ENCODE results near the gene CMTM2.

The CMTM2 gene, protein sequence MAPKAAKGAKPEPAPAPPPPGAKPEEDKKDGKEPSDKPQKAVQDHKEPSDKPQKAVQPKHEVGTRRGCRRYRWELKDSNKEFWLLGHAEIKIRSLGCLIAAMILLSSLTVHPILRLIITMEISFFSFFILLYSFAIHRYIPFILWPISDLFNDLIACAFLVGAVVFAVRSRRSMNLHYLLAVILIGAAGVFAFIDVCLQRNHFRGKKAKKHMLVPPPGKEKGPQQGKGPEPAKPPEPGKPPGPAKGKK

DNA sequence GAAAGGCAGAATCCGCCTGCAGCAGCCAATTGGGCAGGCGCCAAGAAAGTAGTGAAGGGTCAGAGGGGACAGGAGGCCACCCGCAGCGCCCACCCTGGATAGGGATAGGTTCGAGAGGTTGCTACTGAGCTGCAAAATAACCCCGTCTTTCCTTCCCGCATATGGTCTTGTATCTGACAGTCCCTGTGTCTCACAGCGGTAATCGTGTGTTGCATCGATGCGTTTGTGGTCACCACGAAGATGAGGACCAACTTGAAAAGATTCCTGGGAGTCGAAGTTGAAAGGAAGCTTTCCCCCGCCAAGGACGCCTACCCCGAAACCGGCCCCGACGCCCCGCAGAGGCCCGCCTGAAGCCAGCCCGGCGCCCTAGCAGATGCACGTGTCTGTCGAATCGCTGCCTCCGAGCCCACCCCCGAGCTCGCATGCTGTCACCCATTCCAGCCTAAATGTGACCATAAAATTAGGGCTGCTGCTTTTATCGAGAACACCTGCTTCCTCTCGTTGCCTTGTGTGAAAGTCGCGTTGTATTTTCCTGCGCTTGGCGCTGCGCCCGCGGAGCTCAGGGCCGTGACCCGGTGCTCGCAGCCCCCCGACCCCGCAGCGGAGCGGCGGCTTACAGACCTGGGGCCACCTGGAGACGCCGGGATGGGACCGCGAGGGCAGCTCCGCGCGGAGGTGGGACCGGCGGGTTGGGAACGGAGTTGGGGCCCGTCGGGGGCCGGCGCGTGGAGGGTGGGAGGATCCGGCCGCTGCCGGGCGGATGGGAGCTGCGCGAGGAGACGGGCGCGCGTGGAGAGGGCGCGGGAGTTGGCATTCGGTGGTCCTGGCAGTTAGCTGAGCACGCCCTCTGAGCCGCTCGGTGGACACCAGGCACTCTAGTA, at the start of gene CMTM2:
CMTM2 (plus strand) TSS at position 813 of the 881 bp plus-strand sequence. CDS start 145 bp downstream, outside the sequence.
- no peak for DNase-seq

DNA sequence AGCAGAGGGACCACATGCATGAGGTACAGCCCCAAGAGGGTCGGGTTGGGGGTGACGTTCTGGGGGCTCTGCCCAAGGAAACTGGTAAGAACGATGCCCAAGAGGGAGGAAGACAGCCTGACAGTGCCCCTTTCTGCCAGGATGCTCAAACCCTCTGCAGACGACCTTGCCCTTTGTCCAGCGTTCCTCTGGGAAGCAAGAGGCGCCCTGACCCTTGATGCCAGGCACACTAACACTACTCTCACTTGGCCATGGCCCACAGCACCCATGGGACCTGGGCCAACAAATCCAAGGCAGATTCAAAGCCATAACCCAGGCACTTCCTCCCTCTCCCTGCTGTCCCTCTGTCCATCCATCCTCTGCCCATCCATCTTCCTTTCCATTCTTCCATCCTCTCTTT, 49.8 kb upstream of the CMTM2 start:
- no peak for DNase-seq

DNA sequence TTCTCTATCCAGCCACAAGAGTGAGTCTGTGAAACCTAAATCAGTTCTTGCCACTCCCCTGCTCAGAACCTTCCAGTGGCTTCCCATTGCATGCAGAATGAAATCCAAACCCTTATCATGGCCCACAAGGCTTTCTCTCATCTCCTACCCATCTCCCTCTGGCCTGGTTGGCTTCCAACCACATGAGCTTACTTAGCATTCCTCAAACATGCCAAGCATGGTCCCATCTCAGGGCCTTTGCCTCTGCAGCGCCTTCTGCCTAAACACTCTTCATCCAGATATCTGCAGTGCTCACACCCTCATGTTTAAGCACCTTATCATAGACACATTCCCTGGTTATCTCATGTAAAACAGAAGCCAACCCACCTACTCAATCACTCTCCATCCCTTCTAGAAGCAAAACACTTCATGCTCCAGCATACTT, 44.9 kb upstream of the CMTM2 start:
- DNase-seq = no peak

DNA sequence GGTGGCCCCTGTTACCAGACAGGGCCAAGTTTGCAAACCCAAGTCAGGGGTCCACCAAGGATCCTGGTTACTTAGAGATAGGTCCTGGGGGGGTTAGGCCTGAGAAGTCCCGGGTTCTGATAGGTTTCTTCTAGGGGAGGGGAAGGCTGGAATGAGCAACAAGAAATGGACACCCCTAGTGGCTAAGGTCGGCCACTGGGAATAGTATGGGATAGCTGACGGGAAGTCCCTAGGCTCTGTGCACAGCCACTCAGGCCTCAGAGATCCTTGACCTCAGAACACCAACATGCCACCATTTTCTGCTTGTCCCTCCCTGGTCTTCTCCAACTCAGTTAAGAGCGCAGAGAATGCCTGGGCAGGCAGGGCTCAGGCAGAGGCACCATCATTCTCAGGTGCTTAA, 42.7 kb upstream of the CMTM2 start:
- DNase-seq = no peak

DNA sequence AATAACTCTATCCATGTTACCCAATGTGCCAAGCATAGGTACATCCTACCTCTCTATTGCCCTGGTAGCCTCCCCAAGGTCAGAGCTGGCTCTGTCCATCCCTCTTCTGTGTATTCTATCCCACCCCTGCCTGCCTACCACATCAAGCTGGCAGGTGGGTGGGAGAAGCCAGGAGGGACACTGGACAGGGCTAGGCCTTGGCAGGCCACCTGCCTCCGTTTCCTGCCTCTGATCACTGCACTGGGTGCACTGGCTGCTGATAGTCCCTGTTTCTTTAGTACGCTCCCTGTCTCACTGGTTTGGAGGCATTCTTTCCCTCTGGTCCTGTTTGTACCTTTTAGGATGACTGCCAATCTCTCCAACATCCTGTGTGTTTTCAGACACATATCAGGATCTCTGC, 42.0 kb upstream of the CMTM2 start:
- DNase-seq = no peak

DNA sequence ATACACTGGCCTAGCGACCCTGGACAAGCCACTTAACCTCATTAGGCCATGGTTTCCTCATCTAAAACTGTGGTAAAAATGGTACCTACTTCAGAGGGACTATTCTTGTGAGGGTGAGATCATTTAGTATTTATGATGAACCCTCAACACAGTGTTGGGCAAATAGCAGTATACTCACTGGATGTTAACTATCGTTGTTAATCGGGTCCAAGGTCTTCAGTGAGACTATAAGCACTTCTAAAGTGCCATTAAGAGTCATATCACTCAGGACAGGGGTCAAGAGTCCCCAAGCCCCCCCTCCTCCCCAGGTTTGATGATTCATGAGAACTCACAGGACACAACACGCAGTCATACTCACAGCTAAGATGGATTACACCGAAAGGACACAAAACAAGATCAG, 40.4 kb upstream of the CMTM2 start:
- no peak for DNase-seq

DNA sequence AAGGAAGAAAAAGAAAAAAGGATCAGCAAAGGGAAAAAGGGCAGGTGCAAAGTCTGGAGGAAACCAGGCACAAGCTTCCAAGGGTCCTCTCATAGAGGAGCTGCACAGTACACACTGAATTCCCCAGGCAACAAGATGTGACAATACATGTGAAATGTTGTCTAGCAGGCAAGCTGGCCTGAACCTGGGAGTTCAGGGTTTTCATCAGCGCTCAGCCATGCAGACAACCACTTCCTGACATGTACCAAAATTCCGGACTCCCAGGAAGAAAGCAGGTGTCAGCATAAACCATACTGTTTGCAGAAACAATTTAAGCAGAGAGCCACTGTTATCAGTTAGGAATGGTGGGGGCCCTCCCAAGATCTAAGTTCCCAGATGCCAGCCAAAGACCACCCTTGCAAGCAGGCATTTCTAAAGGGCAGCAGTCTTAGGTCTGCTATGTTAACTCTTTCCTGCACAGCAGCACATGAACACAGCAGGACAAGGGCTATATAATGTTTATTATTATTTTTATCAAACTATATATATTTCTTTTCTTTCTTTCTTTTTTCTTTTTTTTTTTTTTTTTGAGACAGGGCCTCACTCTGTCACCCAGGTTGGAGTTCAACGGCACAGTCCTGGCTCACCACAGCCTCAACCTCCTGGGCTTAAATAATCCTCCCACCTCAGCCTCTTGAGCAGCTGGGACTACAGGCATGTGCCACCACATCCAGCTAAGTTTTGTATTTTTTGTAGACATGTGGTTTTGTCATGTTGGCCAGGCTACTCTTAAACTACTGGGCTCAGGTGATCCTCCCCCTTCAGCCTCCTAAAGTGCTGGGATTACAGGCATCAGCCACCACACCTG, 39.4 kb upstream of the CMTM2 start:
- DNase-seq = no peak

DNA sequence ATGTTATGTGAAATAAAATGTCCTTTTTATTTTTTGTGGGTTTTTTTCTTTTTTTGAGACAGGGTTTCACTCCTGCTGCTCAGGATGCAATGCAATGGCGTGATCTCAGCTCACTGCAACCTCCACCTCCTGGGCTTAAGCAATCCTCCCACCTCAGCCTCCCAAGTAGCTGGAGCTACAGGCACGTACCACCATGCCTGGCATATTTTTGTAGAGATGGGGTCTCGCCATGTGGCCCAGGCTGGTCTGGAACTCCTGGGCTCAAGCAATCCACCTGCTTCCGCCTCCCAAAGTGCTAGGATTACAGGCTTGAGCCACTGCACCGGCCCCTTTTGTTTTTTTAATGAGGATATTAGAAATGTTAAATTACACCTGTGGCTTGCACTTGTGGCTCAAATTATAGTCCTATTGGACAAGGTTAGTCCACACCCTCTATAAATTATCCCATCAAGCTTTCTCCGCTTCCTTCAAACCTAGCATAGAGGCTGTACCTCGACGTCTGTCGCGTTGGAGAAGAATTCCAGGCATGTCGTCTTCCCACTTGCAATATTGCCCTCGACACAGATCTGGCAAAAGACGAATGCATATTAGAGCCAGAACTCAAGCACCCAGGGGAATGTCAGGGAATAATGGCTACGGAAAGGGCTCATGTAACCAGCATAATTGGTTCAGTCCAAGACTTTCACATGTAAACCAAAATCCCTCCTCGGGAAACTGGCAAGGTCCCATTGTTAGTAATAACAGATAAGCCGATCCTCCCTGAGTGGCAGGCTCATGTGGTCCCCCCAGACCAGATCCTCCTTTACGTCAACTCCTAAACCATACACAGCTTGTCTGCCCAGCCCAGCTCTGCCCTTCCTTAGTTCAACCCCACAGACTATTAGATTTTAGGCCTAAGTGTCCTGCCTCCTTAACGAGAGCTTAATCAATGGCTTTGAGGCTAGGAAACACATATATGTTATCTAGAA, 37.6 kb upstream of the CMTM2 start:
- no peak for DNase-seq

DNA sequence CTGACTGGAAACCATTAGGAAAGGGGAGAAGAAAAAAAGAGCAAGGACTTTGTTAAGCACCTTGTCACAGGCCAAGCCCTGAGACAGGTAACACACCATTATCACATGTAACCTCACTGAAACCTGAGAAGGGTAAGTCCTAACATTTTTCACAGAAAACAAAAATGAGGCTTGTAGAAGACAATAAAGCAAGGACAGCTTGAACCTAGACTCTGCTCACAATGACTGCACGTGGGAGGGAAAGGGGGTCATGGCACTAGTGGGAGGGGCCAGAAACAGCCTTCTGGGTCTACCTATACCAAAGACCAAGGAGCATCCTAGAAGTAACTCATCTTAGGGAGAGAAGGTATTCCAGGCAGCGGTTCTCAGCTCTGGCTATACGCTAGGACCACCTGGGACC, 36.9 kb upstream of the CMTM2 start:
- DNase-seq = no peak

DNA sequence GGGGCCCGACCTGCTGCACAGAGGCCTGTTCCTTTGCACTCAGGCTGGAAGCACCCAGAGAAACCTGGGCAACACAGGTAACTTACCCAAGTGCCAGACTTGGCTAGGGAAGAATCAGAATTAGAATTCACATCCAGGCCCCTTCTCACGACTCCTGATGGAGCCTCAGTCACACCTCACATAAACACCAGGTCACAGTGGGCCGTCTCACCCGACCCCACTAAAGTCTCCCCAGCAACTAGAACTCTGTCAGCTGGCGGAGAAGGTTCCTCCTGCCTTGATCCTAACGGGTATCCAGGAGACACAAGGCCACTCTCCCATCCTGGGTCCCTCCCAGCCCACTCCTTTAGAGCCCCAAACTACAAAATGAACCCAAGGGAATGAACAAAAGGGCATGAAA, 35.7 kb upstream of the CMTM2 start:
- DNase-seq = no peak

DNA sequence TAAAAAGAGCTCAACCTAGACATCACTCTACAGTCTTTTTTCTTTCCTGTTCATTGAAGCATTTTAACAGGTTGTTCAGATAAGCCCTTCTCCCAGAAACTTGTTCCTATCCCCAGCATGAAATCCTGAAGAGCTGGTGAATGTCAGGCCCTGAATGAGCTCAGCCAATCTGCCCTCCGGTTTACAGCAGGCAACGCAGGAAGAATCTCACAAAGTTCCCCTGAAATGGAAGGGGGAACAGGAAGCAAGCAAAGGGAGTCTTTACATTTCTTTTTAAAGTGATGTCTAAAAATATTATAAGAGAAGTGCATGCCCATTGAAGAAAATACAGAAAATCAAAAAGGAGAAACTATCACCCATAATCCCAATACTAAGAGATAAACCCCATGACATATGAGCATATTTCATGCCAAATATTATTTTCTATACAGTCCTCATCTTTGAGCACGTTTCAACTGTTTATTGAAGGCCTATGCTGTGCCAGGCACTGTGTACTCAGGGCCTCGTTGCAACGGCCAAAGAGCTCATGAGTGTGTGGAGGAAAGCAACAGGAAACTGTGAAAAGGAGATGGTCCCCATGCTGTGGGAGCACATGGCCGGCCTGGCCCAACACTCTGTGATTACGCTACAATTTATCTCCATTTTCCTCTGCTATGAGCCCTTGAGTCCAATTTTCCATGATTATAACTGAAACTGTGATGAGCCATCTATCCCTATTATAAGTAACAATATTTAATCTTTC, 35.1 kb upstream of the CMTM2 start:
- DNase-seq = no peak

DNA sequence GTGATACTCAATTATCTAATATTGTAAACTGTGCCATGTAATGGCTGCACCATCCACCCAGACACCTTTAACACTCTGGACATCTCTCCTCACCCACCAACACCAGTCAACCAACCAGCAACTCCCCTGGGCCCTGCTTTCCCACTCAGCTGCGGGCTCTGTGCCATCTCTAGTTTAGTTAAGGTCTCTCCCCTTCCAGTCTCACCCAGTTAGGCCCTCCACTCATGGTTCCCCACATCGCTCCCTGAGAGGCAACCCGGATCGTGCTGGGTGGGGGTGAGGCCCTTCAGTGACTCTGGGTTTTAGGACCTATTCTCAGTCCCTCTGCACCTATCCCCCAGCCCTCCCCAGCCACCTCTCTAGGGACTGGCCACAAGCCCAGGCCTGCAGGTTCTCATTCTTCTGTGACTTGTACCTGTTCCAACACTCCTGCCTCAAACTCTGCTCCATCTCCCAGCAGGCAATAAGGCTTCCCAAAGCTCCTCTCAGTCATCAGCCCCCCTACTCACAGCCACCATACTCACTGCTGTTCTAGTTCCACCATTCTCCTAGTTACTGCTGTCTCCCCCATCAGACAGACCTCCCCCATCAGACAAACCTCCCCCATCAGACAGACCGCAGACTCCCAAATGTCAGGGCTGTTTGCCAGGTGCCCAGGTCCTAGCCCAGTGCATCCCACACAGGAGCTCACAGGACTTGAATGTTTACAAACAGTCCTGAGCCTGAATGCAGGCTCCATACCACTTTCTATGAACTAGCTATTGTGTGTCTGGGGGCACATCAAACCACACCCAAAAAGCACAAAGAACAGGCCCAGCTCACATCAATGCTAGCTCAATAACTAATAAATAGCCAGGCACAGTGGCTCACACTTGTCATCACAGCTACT, 31.9 kb upstream of the CMTM2 start:
- DNase-seq = no peak

DNA sequence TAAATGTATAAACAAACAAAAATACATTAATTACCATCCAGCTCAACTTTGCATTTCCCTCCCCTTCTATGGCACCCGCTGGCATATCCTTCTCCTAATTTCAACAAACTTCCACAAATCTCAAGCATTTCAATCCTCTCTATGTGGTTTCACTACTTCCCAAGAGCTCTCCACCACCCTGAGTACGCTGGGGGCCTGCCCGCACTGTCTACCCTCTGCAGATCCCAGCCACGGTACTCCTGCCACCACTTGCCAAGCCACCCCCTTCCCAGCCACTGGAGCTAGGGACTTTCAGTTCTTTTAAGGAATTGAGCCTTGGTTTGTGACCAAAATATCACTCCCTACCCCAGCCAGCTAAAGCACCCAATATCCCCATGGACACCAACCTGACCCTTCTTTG, 31.2 kb upstream of the CMTM2 start:
- DNase-seq = no peak

DNA sequence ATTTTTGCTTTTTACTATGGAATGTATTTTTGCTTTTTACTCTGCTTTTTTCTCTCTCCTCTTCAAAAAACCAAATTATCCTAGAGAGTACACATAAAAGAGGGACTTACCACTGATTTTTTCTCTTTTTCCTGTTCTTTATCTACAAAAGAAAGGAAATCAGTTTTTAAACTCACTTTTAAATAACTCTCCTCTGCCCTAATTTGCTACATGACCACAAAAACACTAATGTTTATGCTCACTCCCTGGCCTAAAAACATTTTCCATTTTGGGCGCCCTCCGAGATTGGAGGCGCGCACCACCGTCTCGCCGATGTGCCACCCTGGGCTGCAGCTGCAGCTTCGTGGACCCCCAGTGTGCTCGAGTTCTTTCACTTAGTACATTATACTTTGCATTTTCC, 30.4 kb upstream of the CMTM2 start:
- no peak for DNase-seq

DNA sequence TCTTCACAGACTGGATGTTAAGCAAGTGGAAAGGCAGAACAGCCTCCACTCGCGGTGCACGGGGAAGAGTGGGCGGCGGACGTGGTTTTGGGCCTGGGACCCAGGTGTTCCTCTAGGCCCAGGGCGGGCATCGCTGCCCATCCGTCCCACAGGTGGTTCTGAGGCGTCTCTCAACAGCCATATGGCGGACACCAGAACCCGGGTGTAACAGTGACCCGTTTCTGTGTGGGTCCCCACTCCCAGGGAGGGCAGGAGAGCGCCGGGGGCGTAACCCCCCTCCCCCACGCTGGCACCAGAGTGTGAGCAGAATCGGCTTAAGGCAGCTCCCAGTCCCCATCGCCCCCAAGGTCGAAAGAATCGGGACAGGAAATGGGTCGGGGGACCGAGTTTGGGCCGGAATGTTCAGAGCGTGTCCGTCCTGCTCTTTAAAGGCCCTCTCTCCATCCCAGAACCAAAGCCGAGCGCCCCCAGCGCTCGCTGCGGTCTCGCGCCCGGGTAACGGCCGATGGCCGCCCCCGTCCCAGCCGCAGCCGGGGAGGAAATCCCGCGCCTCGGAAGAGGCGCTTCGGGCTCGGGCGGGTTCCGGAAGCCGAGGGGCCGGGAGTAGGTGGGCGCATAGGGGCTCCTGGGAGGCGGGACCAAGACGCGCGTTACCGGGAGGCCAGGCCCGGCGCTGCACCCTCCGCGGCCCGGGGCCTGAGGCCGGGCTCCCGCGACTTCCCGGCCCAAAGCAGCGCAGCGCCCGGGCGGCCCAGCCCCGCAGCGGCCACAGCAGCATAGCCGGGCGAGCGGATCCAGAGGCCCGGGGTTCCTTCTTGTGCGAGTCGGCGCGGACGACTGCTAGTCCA, 29.8 kb upstream of the CMTM2 start, which contains the start of gene TK2:
TK2 (minus strand) TSS at position 839 of the 848 bp plus-strand sequence; CDS start at position 778, 61 bp downstream.
- no peak for DNase-seq

DNA sequence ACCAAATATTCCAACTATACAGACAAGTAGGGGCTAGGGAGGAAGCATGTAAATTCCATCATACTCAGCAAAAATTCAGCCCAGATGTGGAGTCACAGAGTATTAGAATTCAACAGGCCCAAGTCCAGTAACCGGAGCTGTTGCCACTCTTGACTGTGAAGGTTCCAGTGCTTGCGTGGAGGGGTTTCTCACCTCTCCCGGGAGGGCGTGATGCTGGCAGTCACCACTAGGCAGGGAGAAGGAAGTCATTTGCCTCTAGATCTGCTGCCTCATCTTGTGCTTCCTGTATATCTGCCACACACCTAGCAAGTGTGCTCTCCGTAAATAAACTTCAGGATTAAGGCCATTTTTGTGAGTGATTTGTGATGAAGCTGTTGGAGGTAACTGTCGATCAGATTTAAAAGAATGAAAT, 27.9 kb upstream of the CMTM2 start:
- no peak for DNase-seq

DNA sequence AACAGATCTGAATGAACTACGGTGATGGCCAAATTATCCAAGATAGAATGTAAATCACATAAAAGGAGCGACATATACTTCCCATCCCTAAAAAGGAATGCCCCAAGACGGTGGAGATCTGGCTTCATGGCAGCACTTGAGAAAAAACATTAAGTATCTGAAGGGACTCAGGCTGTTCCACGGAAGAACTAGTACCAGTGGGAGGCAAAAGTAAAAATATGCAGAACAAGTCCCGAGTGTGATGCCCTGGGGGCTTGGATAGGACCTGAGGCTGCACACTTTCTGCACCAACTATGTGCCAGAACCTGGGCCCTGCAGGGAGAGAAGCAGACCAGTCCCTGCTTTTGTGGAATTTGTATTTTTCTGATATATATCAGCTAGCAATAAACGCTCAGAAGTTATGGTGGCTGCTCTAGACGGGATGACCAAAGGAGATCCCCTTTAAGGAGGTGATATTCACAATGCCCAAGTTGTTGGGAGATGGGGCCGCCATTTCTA, 27.4 kb upstream of the CMTM2 start:
- no peak for DNase-seq

DNA sequence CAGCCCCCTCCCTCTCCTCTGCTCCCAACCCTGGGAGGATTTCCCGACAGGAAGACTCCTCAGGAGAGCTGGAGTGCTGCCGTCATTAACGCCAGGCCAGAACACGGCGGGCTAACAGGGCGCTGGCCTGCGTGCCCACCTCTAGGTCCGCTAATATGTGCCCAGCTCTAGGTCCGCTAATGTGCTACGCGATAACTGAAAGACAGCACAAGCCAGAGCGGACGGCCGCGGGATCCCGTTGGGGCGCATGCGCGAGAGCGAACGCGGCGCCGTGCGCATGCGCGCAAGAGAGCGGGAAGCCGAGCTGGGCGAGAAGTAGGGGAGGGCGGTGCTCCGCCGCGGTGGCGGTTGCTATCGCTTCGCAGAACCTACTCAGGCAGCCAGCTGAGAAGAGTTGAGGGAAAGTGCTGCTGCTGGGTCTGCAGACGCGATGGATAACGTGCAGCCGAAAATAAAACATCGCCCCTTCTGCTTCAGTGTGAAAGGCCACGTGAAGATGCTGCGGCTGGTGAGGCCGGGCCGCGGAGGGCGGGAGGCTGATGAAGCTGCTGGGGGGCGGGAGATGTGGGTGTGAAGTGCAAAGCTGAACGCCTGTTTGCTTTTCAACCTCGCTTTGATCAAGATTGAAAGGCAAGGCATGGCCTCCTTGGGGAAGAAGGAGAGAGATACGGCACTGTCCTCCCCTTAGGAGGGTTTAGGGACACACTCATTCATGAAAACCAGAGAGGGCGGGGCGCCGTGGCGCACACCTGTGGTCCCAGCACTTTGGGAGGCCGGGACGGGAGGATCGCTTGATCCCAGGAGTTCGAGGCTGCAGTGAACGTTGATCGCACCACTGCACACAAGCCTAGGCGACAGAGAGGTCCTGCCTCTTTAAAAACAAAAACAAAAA, 26.7 kb upstream of the CMTM2 start, which contains the start of gene CKLF:
CKLF (plus strand) TSS at position 291 of the 892 bp plus-strand sequence; CDS start at position 431, 140 bp downstream.
- DNase-seq = peak; percentile 85
